ENCODE results near the gene SYNE1. TPM values are rescaled to one million over a fixed set of nuclear protein-coding genes. Genes with fewer than 3 reads are reported as not detected.
"Not testable (repeated sequence)": the region's sequence is repeated elsewhere in the genome, so short reads cannot be mapped to it uniquely, and the experiment has no call there.

Gene SYNE1
- total RNA-seq, 1 donor = 101 TPM

DNA sequence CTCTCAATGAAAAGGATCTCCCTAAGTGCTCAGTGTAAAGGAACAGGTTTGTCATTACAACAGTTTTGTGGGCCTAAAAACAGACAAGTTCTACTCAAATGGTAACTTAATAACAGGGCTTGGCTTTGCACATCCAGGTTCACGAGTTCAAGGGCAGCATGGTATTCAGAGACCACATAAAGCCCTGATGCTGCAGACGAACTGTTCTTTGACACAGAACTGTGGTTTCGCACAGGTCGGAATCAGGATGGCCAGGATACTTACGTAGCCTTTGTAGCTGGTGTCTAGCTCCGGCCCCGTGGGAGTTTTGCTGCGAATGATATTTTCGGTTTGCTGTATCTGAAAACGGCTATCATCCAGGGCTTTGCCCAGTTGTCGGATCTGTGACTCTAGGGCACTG, 493.8 kb downstream of the SYNE1 start:
- TF ChIP-seq, protein P1, sequence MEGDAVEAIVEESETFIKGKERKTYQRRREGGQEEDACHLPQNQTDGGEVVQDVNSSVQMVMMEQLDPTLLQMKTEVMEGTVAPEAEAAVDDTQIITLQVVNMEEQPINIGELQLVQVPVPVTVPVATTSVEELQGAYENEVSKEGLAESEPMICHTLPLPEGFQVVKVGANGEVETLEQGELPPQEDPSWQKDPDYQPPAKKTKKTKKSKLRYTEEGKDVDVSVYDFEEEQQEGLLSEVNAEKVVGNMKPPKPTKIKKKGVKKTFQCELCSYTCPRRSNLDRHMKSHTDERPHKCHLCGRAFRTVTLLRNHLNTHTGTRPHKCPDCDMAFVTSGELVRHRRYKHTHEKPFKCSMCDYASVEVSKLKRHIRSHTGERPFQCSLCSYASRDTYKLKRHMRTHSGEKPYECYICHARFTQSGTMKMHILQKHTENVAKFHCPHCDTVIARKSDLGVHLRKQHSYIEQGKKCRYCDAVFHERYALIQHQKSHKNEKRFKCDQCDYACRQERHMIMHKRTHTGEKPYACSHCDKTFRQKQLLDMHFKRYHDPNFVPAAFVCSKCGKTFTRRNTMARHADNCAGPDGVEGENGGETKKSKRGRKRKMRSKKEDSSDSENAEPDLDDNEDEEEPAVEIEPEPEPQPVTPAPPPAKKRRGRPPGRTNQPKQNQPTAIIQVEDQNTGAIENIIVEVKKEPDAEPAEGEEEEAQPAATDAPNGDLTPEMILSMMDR (IDR thresholded peaks at IDR 0.05; ENCODE audit: insufficient read depth, low read depth, low read length) = no peak
- no peak overlapping the region for H3K4me3 ChIP-seq (ENCODE audit: low read depth, low read length)
- DNase-seq (ENCODE audit: low read depth) = no peak

DNA sequence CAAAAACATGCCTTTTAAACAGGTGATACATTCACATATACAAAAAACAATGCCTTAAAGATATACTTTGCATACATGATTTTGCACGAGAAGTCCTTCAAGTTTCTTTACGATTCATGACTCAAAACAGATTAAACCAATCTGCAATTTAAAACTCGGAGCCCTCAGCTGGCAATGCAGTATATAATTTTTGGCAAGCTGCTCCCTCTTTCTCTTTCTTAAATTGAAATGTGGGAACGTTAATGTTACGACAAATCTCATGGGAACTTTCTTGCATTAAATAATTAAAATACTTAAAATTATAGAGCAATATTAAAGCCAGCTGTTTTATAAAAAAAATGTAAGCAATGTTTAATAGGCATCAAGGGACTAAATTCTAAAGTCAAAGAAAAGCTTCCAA, 495.1 kb downstream of the SYNE1 start:
- TF ChIP-seq, protein P1 (IDR thresholded peaks at IDR 0.05; ENCODE audit: insufficient read depth, low read depth, low read length) = no peak
- no peak overlapping the region for H3K4me3 ChIP-seq (ENCODE audit: low read depth, low read length)
- no peak for DNase-seq (ENCODE audit: low read depth)

GRCh38 chr6:152138344-152138743, 498.8 kb downstream of the SYNE1 start:
- H3K4me3 ChIP-seq (ENCODE audit: low read depth, low read length); DNase-seq (ENCODE audit: low read depth): not testable (repeated sequence)

- no peak overlapping the region for H3K4me3 ChIP-seq (ENCODE audit: low read depth, low read length)
- DNase-seq (ENCODE audit: low read depth) = no peak
- TF ChIP-seq, protein P1 (IDR thresholded peaks at IDR 0.05; ENCODE audit: insufficient read depth, low read depth, low read length) = no peak
These were observed 500.7 kb downstream of the SYNE1 start for GRCh38 chr6:152136449-152136825.

GRCh38 chr6:152135755-152136448, 501.3 kb downstream of the SYNE1 start:
- no peak for DNase-seq (ENCODE audit: low read depth)
- TF ChIP-seq, protein P1 (IDR thresholded peaks at IDR 0.05; ENCODE audit: insufficient read depth, low read depth, low read length) = no peak
- H3K4me3 ChIP-seq (ENCODE audit: low read depth, low read length) = no peak overlapping the region

- peak; percentile 31 for DNase-seq (ENCODE audit: low read depth)
- no peak overlapping the region for H3K4me3 ChIP-seq (ENCODE audit: low read depth, low read length)
- TF ChIP-seq, protein P1 (IDR thresholded peaks at IDR 0.05; ENCODE audit: insufficient read depth, low read depth, low read length) = no peak
These were observed 506.7 kb downstream of the SYNE1 start for GRCh38 chr6:152130441-152130840.

DNA sequence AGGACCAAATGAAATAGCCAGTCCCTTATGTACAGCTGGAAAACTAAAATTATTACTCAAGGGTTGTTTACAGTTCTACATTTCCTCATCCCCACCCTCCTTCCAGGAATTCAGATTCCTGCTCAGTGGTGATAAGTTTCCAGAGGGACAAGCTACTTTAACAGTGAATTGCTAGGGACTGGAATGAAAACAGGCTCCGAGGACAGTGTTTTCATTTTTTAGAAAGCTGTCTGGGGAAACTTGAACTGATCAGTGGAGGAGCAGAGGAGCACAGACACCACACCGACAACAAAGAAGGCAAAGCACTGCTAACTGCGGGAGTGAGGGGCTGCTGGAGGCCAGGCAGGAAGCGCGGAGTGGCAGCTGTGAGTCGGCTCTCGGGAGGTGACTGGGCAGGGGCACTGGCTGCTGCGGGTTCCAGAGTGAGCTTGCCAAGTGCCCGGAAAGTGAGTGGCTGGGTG, 507.4 kb downstream of the SYNE1 start:
- TF ChIP-seq, protein P1 (IDR thresholded peaks at IDR 0.05; ENCODE audit: insufficient read depth, low read depth, low read length) = no peak
- peak; percentile 92 for DNase-seq (ENCODE audit: low read depth)
- peak overlapping the region; percentile 48 for H3K4me3 ChIP-seq (ENCODE audit: low read depth, low read length)

Data from fibroblast of villous mesenchyme (primary cell).